K562 (cell line): ENCODE data around the gene C12orf60.

Experiments
- E2F3 ChIP-seq: fragments of 250-450 bp; sonication (Bioruptor Pico); IDR thresholded peaks from 2 replicates; pipeline ENCODE4 v1.4.0; 2020; ENCODE audit warnings: mild to moderate bottlenecking
- EZH2 ChIP-seq: IDR thresholded peaks from 2 replicates; pipeline ENCODE4 v1.6.1; 2012; ENCODE audit warnings: low read depth, mild to moderate bottlenecking, inconsistent platforms, low read length, borderline replicate concordance
- MXI1 ChIP-seq: IDR thresholded peaks from 2 replicates; pipeline ENCODE4 v1.6.1; 2011; ENCODE audit warnings: low read depth, mild to moderate bottlenecking, improper control_type of control experiment, low read length
- NCOA6 ChIP-seq: fragments of 450-650 bp; IDR thresholded peaks from 2 replicates; pipeline ENCODE4 v1.6.1; 2017; ENCODE audit warnings: mild to moderate bottlenecking
- TF ChIP-seq, protein P1 (sequence below): fragments of 250-450 bp; sonication (Bioruptor Pico); IDR thresholded peaks from 2 replicates; pipeline ENCODE4 v1.5.0; 2021
- TF ChIP-seq, protein P2 (sequence below), 2 experiments: fragments of 450-650 bp in 1 of 2; sonication (generic) in 1 of 2; formaldehyde crosslinking; conservative IDR thresholded peaks; 2 replicates each; pipeline versions ENCODE4 v1.4.0 to v1.8.1; 2020 to 2022; ENCODE audit warnings: mild to moderate bottlenecking in 1 of 2, missing genetic modification reagents in 1 of 2
- TF ChIP-seq, protein P3 (sequence below), 3 experiments: IDR thresholded peaks in 2 of 3; conservative IDR thresholded peaks in 1 of 3; 2 replicates each; pipeline ENCODE4 v1.5.1; 2011 to 2012; ENCODE audit warnings: low read length in 3 of 3, mild to moderate bottlenecking in 3 of 3, control low read depth in 2 of 3, improper control_type of control experiment in 1 of 3, inconsistent platforms in 1 of 3, low read depth in 1 of 3, mixed read lengths in 1 of 3, moderate library complexity in 1 of 3; ENCODE audit not compliant: insufficient read depth in 2 of 3
- TF ChIP-seq, protein P4 (sequence below): fragments of 250-450 bp; sonication (Bioruptor Pico); IDR thresholded peaks from 2 replicates; pipeline ENCODE4 v1.5.0; 2020; ENCODE audit warnings: mild to moderate bottlenecking, borderline replicate concordance

DNA sequence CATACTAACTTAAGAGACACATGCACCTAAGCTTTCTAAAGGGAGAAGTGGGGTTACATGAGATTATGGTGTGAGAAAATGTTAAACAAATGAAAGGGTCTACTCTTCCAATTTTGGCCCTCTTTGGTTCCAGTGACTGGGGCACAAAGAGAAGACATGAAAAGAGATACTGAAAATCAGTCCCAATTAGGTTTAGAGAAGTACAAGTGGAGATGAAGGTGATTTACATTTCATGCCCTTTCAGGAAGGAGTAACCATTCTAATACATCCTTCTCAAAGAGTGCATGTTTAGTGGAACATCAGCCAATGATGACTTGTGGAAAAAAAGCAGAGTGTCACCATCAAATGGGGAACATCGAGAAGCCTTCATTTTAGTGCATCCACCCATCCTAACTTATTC is 67.8 kb downstream of the C12orf60 start:
- TF ChIP-seq NCOA6 (no peak), EZH2 (no peak), MXI1 (no peak), E2F3 (CRISPR knock-in tag) (no peak)
- TF ChIP-seq, protein P1, sequence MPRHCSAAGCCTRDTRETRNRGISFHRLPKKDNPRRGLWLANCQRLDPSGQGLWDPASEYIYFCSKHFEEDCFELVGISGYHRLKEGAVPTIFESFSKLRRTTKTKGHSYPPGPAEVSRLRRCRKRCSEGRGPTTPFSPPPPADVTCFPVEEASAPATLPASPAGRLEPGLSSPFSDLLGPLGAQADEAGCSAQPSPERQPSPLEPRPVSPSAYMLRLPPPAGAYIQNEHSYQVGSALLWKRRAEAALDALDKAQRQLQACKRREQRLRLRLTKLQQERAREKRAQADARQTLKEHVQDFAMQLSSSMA (CRISPR knock-in tag): no peak
- TF ChIP-seq, protein P2, sequence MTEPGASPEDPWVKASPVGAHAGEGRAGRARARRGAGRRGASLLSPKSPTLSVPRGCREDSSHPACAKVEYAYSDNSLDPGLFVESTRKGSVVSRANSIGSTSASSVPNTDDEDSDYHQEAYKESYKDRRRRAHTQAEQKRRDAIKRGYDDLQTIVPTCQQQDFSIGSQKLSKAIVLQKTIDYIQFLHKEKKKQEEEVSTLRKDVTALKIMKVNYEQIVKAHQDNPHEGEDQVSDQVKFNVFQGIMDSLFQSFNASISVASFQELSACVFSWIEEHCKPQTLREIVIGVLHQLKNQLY (CRISPR knock-in tag; conservative IDR thresholded peaks at IDR 0.05): no peak
- TF ChIP-seq, protein P3, sequence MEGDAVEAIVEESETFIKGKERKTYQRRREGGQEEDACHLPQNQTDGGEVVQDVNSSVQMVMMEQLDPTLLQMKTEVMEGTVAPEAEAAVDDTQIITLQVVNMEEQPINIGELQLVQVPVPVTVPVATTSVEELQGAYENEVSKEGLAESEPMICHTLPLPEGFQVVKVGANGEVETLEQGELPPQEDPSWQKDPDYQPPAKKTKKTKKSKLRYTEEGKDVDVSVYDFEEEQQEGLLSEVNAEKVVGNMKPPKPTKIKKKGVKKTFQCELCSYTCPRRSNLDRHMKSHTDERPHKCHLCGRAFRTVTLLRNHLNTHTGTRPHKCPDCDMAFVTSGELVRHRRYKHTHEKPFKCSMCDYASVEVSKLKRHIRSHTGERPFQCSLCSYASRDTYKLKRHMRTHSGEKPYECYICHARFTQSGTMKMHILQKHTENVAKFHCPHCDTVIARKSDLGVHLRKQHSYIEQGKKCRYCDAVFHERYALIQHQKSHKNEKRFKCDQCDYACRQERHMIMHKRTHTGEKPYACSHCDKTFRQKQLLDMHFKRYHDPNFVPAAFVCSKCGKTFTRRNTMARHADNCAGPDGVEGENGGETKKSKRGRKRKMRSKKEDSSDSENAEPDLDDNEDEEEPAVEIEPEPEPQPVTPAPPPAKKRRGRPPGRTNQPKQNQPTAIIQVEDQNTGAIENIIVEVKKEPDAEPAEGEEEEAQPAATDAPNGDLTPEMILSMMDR (IDR thresholded peaks at IDR 0.05 in 2 of 3, conservative IDR thresholded peaks at IDR 0.05 in 1 of 3; ENCODE audit: insufficient read depth in 2 of 3, low read depth in 1 of 3, low read length in 3 of 3): no peak
- TF ChIP-seq, protein P4, sequence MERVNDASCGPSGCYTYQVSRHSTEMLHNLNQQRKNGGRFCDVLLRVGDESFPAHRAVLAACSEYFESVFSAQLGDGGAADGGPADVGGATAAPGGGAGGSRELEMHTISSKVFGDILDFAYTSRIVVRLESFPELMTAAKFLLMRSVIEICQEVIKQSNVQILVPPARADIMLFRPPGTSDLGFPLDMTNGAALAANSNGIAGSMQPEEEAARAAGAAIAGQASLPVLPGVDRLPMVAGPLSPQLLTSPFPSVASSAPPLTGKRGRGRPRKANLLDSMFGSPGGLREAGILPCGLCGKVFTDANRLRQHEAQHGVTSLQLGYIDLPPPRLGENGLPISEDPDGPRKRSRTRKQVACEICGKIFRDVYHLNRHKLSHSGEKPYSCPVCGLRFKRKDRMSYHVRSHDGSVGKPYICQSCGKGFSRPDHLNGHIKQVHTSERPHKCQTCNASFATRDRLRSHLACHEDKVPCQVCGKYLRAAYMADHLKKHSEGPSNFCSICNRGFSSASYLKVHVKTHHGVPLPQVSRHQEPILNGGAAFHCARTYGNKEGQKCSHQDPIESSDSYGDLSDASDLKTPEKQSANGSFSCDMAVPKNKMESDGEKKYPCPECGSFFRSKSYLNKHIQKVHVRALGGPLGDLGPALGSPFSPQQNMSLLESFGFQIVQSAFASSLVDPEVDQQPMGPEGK: no peak
